Calu3 (cell line): ENCODE results near the gene CYP3A4. TPM values are rescaled to one million over a fixed set of nuclear protein-coding genes. Genes with fewer than 3 reads are reported as not detected.

Experiments used
- Bru-seq: library from RNA; stranded (reverse); fragments of 400-500 nt; gene quantifications from one replicate; lab custom pipeline; 2021; lab: Mats Ljungman, UMichigan
- BruChase-seq, 2 experiments: library from RNA; stranded (reverse); fragments of 400-500 nt; gene quantifications; one replicate each; lab custom pipeline; 2021; lab: Mats Ljungman, UMichigan
- BruUV-seq: library from RNA; stranded (reverse); fragments of 400-500 nt; replicated peaks from 2 replicates; lab custom pipeline; 2021; lab: Mats Ljungman, UMichigan
- CTCF ChIA-PET: fragments of 300-600 bp; sonication (Branson Sonifier 250); formaldehyde crosslinking; loops from one replicate; lab custom pipeline; 2022; ENCODE audit warnings: antibody characterized with exemption; lab: Charles Lee
- DNase-seq: peaks from one replicate; pipeline ENCODE4 v3.0.0; 2022
- H3K27ac Mint-ChIP-seq: one replicate; pipeline ENCODE4 v1.8.0; 2022; ENCODE audit warnings: mixed read lengths; ENCODE audit not compliant: unreplicated experiment
- H3K27me3 Mint-ChIP-seq: one replicate; pipeline ENCODE4 v1.8.0; 2022; ENCODE audit warnings: mixed read lengths; ENCODE audit not compliant: unreplicated experiment
- H3K36me3 Mint-ChIP-seq: one replicate; pipeline ENCODE4 v1.8.0; 2022; ENCODE audit warnings: mild to moderate bottlenecking, moderate library complexity, mixed read lengths; ENCODE audit not compliant: insufficient read depth, unreplicated experiment
- H3K4me1 Mint-ChIP-seq: one replicate; pipeline ENCODE4 v1.8.0; 2022; ENCODE audit warnings: mild to moderate bottlenecking, low read depth, mixed read lengths; ENCODE audit not compliant: unreplicated experiment
- H3K4me3 Mint-ChIP-seq: one replicate; pipeline ENCODE4 v1.8.0; 2022; ENCODE audit warnings: mild to moderate bottlenecking, low read depth, moderate library complexity, mixed read lengths; ENCODE audit not compliant: unreplicated experiment
- H3K9me3 Mint-ChIP-seq: one replicate; pipeline ENCODE4 v1.8.0; 2022; ENCODE audit warnings: low read depth, mixed read lengths; ENCODE audit not compliant: unreplicated experiment
- CTCF ChIP-seq: fragments of 200-600 bp; IDR thresholded peaks from one replicate; pipeline ENCODE4 v1.8.0; 2022; ENCODE audit warnings: antibody characterized with exemption; ENCODE audit not compliant: unreplicated experiment
- intact Hi-C: fragments of 100-400 bp; cut with micrococcal nuclease; formaldehyde crosslinking; loops from one replicate; pipeline ENCODE4 v1.10.0; 2022; ENCODE audit not compliant: unreplicated experiment
- long read RNA-seq: library from polyadenylated mRNA; stranded (forward); transcript quantifications from one replicate; pipeline ENCODE4 v2.0.0, GENCODE V29; 2022
- total RNA-seq: library from RNA; stranded (reverse); gene quantifications from 2 replicates; pipeline ENCODE4 v1.2.3, GENCODE V29; 2022

CYP3A4 gene
- 0.15 TPM in 1 of 2 replicates, not detected in the other for total RNA-seq
- Bru-seq, nascent RNA: percentile 8 among the genes with signal in this experiment
- not detected for BruChase-seq, experiment 1, labeled RNA remaining after a 6-hour chase
- BruChase-seq, experiment 2, labeled RNA remaining after a 2-hour chase: not detected
- long read RNA-seq: 0 reads

- H3K4me3 Mint-ChIP-seq: no peak within 1 kb of the TSS
- TF ChIP-seq CTCF: no peak
- CTCF ChIA-PET: no interaction called here
- no peaks in the 10 kb centered on the region for H3K4me1 Mint-ChIP-seq
- DNase-seq: no peak
- H3K27me3 Mint-ChIP-seq: no peaks in the 10 kb centered on the region
- no peaks in the 10 kb centered on the region for H3K36me3 Mint-ChIP-seq
- H3K9me3 Mint-ChIP-seq: no peaks in the 10 kb centered on the region
- intact Hi-C loops: no loop called here
- H3K27ac Mint-ChIP-seq: no peak within 1 kb of the TSS
- no TSS peak for BruUV-seq
These were observed at the start of gene CYP3A4 for GRCh38 chr7:99784007-99784406. TSS of gene CYP3A4 (minus strand) at chr7:99784184. CDS start at chr7:99784081, 103 bp downstream.

- CTCF ChIA-PET: interaction anchor here (0.6 kb wide), 1 partner anchor 111 kb away, joined by 3 read pairs; no protein-coding TSS in a partner anchor
- Mint-ChIP-seq H3K27me3 (no peaks in the 10 kb centered on the region), H3K4me3 (no peak overlapping the region), H3K36me3 (no peaks in the 10 kb centered on the region), H3K27ac (no peak overlapping the region), H3K9me3 (no peaks in the 10 kb centered on the region), H3K4me1 (peaks cover 22% of the 10 kb centered on the region)
- DNase-seq: no peak
- intact Hi-C loops: no loop called here
- no TSS peak for BruUV-seq
- no peak for TF ChIP-seq CTCF
These were observed 49.4 kb upstream of the CYP3A4 start for GRCh38 chr7:99833289-99833877.

- no peak overlapping the region for H3K27ac Mint-ChIP-seq
- intact Hi-C loops: no loop called here
- no peaks in the 10 kb centered on the region for H3K36me3 Mint-ChIP-seq
- DNase-seq: no peak
- H3K4me1 Mint-ChIP-seq: peaks cover 35% of the 10 kb centered on the region
- no peaks in the 10 kb centered on the region for H3K27me3 Mint-ChIP-seq
- no TSS peak for BruUV-seq
- no peak for TF ChIP-seq CTCF
- CTCF ChIA-PET: no interaction called here
- no peak overlapping the region for H3K4me3 Mint-ChIP-seq
- H3K9me3 Mint-ChIP-seq: no peaks in the 10 kb centered on the region
These were observed 47.6 kb upstream of the CYP3A4 start for GRCh38 chr7:99831595-99831994.

- no peaks in the 10 kb centered on the region for H3K36me3 Mint-ChIP-seq
- peak; percentile 2 for DNase-seq
- BruUV-seq: no TSS peak
- H3K27me3 Mint-ChIP-seq: no peaks in the 10 kb centered on the region
- intact Hi-C loops: no loop called here
- TF ChIP-seq CTCF: no peak
- H3K4me1 Mint-ChIP-seq: peaks cover 36% of the 10 kb centered on the region
- no peak overlapping the region for H3K4me3 Mint-ChIP-seq
- H3K9me3 Mint-ChIP-seq: no peaks in the 10 kb centered on the region
- CTCF ChIA-PET: interaction anchor here (0.7 kb wide), 1 partner anchor 89 kb away, joined by 4 read pairs; no protein-coding TSS in a partner anchor
- no peak overlapping the region for H3K27ac Mint-ChIP-seq
These were observed 45.7 kb upstream of the CYP3A4 start for GRCh38 chr7:99829524-99830160.
